Activated naive CD4-positive, alpha-beta T cell treated with anti-CD3 and anti-CD28 coated beads, Interleukin-2, amount 10 ng/mL, durations not matched to agents 5 hours and 36 hours (primary cell): ENCODE results near the gene ZNF33A. TPM values are rescaled to one million over a fixed set of nuclear protein-coding genes. Genes with fewer than 3 reads are reported as not detected.

Experiments
- total RNA-seq, 2 experiments: library from RNA; stranded (reverse); gene quantifications; one replicate each; pipeline ENCODE4 v1.2.3, GENCODE V29; 2021

ZNF33A gene
- 10 to 100 TPM; 36.7 to 38.0 TPM for total RNA-seq

GRCh38 chr10:38010119-38010903 is at the start of gene ZNF33A:
Gene ZNF33A, plus strand, starts transcription at chr10:38010675. Its CDS starts 1,667 bp downstream, at chr10:38012342.

GRCh38 chr10:37976091-37976879 is 34.2 kb upstream of the ZNF33A start, which contains the start of gene ZNF25:
Gene ZNF25, minus strand, starts transcription at chr10:37976647. Its CDS starts 4,925 bp downstream, at chr10:37971722.

DNA sequence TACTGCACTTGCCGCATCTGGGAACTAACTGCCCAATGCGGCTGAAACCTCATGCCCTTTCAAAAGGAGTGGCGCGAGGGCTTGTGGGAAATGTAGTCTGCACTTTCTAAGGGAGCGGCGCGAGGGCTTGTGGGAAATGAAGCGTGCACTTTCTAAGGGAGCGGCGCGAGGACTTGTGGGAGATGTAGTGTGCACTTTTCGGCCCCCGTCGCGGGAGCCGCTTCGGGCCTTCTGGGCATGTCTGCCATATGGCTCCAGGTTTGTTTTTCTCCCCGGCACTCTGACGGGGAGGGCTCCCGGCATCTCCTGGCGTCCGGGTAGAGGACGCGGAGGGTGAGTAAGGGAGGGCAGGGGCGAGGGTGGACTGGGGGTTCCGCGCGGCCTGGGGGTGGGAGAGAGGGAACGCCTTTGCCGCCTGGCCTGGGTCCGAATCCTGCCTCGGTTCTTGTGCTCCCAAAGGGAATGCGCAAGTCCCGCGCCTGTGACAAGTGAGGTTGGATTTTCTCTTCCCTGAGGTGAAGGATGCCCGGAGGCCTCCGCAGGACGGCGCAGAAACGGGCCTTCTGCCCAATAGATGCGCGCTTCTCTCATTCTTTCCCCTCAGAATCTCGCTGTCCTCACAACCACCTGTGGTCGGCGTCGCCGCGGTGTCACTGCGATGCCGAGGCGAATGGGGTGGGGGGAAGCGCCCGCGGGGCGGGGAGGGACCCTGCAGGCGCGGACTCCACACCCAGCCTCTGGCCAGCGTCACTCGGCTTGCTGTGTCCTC is 83.9 kb downstream of the ZNF33A start, which contains the start of gene ZNF37A:
TSS of gene ZNF37A (plus strand) at position 180 of the 769 bp plus-strand sequence. CDS start 2,281 bp downstream, outside the sequence.

Other genes with a start within 250 kb of the ZNF33A start
- 10 to 100 TPM; 10.6 to 10.8 TPM for gene ZNF248, start 153.1 kb upstream of the ZNF33A start, total RNA-seq
- 1 to 10 TPM; 4.1 to 5.0 TPM for gene ZNF25, start 34.0 kb upstream of the ZNF33A start, total RNA-seq
- gene ZNF37A, start 83.7 kb downstream of the ZNF33A start, total RNA-seq: 10 to 100 TPM; 19.1 to 19.4 TPM